GM12892 (cell line): ENCODE data around the gene UBN2.

ENCODE experiments used
- DNase-seq: peaks from one replicate; pipeline ENCODE4 v3.0.0; 2011; ENCODE audit not compliant: insufficient read length
- FAIRE-seq: peaks from 2 replicates; lab custom pipeline; 2011; peaks lifted over from hg19 to GRCh38; lab: Jason Lieb, UNC
- POLR2A ChIP-seq: IDR thresholded peaks from 2 replicates; pipeline ENCODE4 v1.6.1; 2011; ENCODE audit warnings: low read depth, low read length, control low read depth
- POLR2AphosphoS5 ChIP-seq: IDR thresholded peaks from 2 replicates; pipeline ENCODE4 v1.6.1; 2011; ENCODE audit warnings: low read depth, low read length, control low read depth
- TAF1 ChIP-seq: IDR thresholded peaks from 2 replicates; pipeline ENCODE4 v1.6.1; 2011; ENCODE audit warnings: low read depth, mild to moderate bottlenecking, control low read depth, low read length, borderline replicate concordance

The UBN2 gene

DNA sequence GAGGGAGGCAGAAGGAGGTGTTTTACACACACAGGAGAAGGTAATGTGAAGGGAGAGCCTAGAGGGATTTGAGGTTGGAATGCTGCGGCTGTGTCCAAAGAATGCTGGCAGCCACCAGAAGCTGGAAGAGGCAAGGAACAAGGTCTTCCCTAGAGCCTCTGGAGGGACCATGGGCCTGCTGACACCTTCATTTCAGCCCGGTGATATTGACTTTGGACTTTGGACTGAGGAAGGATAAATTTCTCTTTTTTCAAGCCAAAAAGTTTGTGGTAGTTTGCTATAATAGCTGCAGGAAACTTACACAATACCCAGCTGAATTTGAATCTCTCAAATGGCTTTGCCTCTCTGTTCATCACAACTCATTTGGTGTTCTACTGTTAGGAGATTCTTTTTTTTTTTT lies 34.6 kb downstream of the UBN2 start:
- no peak for FAIRE-seq
- TF ChIP-seq POLR2A (no peak), TAF1 (no peak), POLR2AphosphoS5 (no peak)
- no peak for DNase-seq

DNA sequence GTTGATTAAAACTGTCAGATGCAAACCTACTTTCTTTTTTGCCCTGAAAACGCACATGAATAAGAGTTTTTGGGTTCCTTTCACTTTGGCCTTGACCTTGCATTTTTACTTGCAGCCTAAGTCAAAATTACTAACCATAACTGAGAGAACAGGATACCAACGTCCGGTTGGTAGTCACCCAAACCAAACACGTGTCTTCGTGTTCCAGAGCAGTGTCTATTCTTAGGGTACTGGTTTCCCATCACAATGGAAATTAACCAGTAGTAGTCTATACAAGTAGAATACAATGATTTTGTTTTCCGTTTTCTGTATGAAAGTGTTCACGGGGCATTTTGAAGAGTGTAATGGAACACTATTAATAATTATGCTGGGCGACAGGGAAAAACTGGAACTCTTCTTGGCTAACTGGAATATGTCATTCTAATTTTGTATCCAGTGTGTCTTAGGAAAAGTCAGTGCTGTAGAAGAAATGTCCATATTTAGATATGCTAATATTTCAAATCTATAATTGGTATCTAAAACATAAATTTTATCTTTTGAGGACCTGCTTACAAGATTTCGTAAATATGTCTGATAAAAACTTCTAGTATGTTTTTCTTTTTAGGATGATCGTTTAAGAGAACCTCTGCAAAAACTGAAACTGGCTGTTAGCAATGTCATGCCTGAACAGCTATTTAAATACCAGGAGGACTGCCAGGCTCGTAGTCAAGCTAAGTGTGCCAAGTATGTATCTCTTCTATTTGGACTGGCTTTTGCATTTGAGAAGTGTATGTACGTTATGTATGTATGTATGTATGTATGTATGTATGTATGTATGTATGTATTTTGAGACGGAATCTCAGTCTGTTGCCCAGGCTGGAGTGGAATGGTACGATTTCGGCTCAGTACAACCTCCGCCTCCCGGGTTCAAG lies 40.9 kb downstream of the UBN2 start:
- FAIRE-seq (no peak), DNase-seq (no peak)
- no peak for TF ChIP-seq POLR2A
- TF ChIP-seq POLR2AphosphoS5: no peak
- TF ChIP-seq TAF1: no peak

DNA sequence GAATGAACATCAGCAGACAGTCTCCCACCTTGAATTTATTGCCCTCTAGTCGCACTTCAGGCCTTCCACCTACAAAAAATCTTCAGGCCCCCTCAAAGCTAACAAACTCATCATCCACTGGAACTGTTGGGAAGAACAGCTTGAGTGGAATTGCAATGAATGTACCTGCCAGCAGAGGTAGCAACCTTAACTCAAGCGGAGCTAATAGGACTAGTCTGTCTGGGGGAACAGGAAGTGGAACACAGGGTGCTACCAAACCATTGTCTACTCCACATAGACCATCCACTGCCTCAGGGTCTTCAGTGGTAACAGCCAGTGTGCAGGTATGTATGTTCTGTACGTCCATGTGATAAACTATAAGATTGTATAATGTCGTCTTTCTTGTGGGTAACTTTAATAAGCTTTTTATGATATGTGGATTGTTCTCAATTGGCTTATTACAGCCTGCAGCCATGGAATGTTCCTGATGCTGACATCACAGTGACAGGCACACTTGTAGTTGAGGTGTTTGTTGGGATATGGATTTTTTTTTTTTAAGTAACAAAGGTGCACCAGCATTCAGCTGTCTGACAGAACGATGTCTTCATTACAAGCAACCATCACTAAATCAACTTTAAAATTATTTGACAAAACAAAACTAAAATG lies 53.3 kb downstream of the UBN2 start:
- DNase-seq: no peak
- TF ChIP-seq POLR2A: no peak
- no peak for TF ChIP-seq POLR2AphosphoS5
- no peak for TF ChIP-seq TAF1
- no peak for FAIRE-seq

DNA sequence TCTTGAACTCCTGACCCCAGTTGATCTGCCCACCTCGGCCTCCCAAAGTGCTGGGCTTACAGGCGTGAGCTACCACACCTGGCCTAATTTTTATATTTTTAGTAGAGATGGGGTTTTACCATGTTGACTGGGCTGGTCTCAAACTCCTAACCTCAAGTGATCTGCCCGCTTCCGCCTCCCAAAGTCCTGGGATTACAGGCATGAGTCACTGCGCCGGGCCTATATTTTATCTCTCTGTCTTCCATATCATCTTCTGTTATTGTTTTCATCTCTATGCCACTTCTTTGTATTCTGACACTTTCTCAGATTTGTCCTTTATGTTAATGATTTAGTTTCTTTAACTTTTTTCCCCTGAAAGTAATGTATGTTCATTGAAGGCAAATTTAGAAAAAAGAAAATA lies 55.1 kb downstream of the UBN2 start:
- FAIRE-seq (no peak), DNase-seq (no peak)
- TF ChIP-seq POLR2A (no peak), POLR2AphosphoS5 (no peak), TAF1 (no peak)

DNA sequence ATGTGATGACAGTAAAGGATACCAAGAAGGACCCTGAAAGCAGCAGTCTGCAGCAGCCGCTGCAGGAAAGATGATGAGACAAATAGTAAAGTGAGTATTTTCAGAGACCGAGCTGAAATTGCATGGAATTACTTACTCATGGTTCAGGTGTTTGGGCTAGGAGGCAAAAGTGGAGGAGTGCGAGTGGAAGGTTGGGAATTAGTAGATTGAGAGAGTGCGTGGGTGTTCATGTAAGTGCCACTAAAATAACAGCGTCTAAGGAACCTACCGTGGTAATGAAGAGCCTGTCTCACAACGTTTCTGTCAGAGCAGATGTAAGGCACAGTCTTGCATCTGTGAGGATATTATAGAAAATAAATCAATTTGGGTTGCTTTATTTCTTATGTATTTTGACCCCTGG lies 61.8 kb downstream of the UBN2 start:
- no peak for DNase-seq
- FAIRE-seq: no peak
- TF ChIP-seq POLR2AphosphoS5: no peak
- TF ChIP-seq TAF1: no peak
- TF ChIP-seq POLR2A: no peak

DNA sequence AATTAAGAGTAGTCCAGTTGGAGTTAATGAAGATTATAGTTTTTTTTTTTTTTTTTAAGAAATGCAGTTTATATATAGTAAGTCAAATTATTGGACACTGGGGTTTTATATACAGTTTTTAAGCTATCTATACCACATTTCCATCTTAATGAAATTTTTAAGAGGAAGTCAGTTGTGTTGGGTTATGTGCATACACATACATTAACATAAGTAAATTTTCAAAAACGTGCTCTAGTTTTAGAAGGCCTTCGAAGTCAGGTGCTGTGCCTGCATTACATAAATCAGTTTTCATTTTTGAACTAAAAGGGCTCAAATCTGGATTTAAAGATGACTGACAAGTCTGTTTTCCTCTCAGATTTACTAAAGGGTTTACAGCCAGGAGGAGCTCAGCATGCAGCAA lies 62.5 kb downstream of the UBN2 start:
- TF ChIP-seq POLR2AphosphoS5 (no peak), TAF1 (no peak), POLR2A (no peak)
- DNase-seq (no peak), FAIRE-seq (no peak)

DNA sequence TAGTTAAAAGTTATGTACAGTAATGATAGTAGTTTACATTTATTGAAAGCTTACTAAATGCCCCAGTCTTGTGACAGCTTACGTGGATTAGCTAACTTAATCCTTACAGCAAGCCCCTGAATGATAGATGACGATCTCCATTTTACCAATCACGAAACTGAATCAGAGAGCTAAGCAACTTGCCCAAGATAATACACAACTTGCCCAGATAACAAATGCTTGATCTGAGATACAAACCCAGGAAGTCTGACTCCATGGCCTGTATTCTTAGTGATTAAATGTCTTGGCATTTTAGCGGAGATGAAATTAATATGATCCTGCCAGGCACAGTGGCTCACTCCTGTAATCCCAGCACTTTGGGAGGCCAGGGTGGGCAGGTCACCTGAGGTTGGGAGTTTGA lies 63.2 kb downstream of the UBN2 start:
- DNase-seq: no peak
- FAIRE-seq: no peak
- TF ChIP-seq POLR2AphosphoS5 (no peak), POLR2A (no peak), TAF1 (no peak)

DNA sequence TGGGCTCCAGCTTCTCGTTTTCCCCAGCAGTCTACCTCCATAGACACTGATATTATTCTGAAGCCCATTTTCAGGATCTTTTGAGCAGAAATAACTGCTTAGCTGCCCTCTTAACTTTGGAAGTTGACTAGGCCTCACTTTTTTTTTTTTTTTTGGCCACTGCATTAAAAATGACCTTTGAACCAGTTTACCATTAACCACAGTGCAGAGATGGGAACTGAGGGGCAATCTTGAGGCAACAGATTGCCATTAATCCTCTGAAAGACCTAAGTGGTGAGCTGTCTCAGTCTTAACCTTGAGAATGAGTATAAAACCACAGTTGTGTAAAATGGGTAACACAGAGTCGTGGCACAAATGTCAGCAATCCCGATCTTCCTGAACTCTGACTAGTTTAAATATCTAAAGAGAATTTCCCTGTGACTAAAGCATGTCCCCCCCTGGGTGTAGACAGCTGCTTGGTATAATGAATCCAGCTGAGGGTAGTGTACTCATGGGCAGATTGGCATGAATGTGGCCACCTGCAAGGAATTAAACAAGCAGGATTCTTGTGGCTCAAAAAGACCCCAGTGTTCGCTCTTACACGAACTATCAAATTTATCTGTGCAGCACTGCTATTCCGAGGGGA lies 64.0 kb downstream of the UBN2 start:
- no peak for FAIRE-seq
- TF ChIP-seq TAF1 (no peak), POLR2AphosphoS5 (no peak), POLR2A (no peak)

DNA sequence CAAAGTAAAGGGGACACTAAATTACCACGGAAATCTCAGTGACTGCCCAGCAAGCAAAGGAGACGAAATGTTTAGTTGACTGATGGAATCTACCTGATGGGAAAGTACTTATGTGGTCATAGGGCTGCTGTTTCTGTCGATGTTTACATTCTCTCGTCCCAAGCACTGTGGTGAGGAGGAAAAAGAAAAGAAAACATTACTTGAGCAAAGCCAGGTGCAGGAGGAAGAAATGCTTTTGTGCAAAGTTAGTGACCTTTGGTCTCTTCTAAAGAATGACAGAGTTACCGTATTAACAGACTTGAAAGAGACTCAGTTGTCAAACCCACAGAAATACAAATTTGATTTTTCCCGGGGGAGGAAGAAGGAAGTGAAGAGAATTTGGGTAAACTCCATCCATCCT lies 66.8 kb downstream of the UBN2 start:
- DNase-seq (no peak), FAIRE-seq (no peak)
- TF ChIP-seq TAF1: no peak
- TF ChIP-seq POLR2AphosphoS5: no peak
- TF ChIP-seq POLR2A: no peak

More for the DNA sequence above, 64.0 kb downstream of the UBN2 start:
- no peak for DNase-seq

DNA sequence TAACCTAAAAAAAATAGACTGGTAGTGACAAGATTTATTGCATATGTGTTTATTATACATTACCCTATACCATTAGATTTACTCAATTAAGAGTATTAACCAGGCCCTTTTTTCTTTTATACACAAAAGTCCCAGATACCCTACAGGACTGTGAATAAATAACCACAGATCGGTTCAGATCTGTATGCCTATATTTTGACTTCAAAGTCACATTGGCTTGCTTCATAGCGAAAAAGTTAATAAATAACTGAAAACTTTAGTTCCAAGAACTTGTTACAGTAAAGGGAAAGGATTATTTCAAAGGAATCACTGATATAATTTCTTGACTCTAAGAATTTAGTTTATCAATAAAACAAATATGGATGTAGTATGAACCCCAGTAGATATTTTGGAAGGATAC lies 68.3 kb downstream of the UBN2 start:
- FAIRE-seq: no peak
- TF ChIP-seq TAF1 (no peak), POLR2A (no peak), POLR2AphosphoS5 (no peak)
- DNase-seq: no peak

DNA sequence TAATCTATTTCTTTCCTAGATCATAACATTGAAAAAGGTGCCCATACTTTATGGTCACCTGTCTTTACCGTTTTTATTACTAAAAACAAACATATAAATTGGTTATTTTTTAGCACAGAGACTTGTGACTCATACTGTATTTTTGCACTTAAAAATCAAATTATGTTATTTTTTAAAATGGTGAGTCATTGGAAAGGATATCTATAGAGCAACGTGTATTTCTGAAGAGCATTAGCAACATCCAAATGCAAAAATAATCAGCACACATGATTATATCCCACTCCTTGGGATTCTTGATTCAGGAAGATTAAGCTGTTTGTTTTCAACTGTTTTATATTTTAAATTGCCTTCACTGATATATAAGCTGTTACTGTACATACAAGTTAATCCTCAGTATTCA lies 69.4 kb downstream of the UBN2 start:
- no peak for DNase-seq
- FAIRE-seq: no peak
- TF ChIP-seq POLR2A (no peak), TAF1 (no peak), POLR2AphosphoS5 (no peak)

DNA sequence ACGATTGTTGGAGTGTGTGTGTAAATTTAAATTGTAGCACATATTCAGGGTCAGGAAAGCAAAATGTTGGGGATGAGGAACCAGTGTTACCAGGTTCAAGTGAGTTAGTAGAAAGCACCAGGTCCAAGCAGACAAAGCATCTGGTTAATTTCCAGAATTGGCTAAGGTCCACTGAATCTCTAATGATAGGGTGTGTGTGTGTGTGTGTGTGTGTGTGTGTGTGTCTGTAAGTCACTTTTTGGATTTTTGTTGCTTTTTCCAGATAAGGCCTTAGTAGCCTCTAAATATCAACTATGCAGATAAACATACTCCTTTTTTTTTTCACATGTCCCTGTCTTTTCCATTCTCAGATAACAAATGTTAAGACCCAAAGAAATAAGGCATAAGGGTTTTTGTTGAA lies 73.5 kb downstream of the UBN2 start:
- FAIRE-seq: no peak
- TF ChIP-seq POLR2A: no peak
- no peak for DNase-seq
